Measurements from ENCODE around the gene PRTN3. TPM values are rescaled to one million over a fixed set of nuclear protein-coding genes. Genes with fewer than 3 reads are reported as not detected.
"Not testable (repeated sequence)": the region's sequence is repeated elsewhere in the genome, so short reads cannot be mapped to it uniquely, and the experiment has no call there.

The PRTN3 gene
- total RNA-seq, 1 donor from 2014 or later = not detected

DNA sequence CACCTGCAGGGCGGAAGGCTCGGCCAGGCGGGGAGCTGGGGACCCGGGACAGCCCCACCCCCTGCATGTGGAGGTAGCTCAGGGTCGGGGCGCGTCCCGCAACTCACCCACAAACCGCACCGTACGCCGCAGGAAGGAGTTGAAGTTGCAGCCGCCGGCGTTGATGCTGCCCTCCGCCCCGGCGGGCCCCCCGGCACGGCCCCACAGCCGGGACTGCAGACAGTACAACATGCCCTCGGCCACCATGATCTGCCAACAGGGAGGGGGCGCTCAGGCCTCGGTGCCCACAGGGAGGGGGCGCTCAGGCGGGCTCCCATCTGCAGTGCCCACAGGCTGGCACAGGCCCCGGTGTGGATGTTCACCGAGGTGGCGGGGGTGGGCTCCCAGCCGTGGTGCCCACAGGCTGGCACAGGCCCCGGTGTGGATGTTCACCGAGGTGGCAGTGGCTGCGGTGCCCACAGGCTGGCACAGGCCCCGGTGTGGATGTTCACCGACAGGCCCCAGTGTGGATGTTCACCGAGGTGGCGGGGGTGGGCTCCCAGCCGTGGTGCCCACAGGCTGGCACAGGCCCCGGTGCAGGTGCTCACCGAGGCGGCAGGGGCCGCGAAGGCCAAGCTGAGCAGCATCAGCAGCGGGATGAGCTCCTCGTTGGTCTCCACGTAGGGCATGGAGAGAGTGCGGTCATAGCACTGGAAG, 25.6 kb upstream of the PRTN3 start:
- DNase-seq (ENCODE audit: low read depth in 2 of 2) = no peak

DNA sequence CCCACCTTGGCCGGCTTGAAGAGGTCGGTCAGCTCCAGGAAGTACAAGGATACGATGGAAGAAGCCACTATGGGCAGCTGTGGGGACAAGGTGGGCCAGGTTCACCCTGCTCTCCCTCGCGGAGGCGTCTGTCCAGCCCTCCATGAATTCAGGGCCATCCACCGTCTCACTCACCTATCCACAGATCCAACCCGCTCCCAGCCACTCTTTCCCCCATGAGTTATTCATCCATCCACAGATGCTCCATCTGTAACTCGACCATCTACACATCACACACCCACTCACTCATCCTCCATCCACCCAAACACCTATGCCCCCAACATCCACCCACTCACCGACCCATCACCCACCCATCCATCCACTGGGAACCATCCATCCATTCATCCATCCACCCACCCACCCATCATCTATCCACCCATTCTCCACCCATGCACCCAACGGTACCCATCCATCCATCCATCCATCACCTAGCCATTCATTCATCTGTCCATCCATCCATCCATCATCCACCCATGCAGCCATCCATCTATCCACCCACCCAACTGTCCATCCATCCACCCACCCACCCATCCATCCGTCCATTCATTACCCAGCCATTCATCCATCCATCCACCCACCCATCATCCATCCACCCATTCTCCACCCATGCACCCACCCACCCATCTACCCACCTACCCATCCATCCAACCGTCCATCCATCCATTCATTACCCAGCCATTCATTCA, 24.9 kb upstream of the PRTN3 start:
- DNase-seq (ENCODE audit: low read depth in 2 of 2) = no peak

DNA sequence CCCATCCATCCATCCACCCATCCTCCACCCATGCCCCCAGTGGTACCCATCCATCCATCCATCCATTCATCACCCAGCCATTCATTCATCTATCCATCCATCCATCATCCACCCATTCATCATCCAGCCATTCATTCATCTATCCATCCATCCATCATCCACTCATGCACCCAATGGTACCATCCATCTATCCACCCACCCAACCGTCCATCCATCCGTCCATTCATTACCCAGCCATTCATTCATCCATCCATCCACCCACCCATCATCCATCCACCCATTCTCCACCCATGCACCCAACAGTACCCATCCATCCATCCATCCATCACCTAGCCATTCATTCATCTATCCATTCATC, 24.3 kb upstream of the PRTN3 start:
- DNase-seq (ENCODE audit: low read depth in 2 of 2) = no peak

DNA sequence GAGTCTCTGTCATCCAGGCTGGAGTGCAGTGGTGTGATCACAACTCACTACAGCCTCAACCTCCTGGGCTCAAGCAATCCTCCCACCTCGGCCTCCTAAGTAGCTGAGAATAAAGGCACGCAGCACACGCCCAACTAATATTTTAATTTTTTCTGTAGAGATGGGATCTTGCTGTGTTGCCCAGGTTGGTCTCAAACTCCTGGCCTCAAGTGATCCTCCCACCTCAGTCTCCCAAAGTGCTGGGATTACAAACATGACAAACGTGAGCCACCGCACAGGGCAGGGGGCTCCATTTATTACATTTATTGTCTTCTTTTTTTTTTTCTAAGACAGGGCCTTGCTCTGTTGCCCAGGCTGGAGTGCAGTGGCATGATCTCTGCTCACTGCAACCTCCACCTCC, 20.6 kb upstream of the PRTN3 start:
- not testable (repeated sequence) for DNase-seq (ENCODE audit: low read depth in 2 of 2)

DNA sequence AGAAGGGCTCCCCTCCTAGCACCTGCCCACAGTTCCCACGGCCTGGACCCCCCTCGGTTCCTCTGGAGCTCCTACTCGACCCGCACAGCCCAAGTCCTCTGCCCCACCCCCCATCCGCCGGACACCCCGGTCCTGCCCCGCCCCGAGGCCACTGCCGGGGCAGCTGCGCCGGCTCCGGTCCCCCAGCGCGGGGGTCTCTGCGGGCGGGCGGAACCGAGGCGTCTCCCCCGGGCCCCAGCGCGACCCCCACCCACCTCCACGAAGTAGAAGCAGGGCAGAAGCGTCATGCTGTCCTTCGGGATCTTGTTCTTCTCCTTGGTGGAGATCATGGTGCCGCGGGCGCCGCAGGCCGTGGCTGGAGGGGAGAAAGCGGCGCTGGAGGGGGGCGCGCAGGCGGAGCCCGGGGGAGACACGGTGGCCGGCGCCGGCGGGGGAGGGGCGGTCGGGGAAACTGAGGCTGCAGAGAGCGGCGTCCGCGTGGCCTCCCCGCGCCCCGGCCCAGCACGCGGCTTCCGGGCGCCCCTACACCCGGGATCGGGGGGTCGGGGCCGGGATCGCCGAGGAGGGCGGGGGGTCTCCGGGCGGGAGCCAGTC, 19.5 kb upstream of the PRTN3 start:
- no peak for DNase-seq (ENCODE audit: low read depth in 2 of 2)

DNA sequence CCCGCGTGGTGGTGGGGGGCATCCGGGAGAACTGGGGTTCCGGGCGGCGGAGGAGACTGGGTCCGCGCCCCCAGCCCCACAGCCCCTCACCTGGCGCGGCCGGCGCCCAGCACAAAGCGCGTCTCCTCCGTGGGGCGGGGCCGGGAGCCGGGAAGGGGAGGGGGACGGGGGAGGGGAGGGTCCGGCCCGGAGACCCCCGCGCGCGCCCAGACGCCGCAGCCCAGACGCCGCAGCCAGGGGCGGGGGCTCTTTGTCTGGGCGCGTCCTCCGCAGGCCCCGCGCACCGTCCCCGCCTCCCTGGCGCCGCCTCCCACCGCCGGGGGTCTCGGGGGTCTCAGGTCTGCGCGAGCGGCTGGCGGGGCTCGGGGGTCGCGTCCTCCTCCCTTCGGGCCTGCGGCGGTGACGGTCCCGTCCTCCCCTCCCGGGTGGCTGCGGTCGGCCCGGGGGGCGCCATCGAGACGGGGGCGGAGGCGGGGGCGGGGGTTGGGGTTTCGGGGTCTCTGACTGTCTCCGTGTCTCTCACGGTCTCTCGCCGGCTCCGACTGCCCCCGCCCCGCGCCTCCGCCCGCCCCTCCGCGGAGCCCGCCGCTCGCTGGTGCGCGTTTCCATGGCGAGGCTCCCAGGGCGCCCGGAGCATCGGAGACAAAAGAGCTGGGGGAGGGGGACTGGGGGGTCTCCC, 18.8 kb upstream of the PRTN3 start, which contains the start of gene PLPPR3:
Gene PLPPR3 (minus strand): TSS at position 131 of the 679 bp plus-strand sequence. CDS start 396 bp downstream, outside the sequence.
- no peak for DNase-seq (ENCODE audit: low read depth in 2 of 2)

DNA sequence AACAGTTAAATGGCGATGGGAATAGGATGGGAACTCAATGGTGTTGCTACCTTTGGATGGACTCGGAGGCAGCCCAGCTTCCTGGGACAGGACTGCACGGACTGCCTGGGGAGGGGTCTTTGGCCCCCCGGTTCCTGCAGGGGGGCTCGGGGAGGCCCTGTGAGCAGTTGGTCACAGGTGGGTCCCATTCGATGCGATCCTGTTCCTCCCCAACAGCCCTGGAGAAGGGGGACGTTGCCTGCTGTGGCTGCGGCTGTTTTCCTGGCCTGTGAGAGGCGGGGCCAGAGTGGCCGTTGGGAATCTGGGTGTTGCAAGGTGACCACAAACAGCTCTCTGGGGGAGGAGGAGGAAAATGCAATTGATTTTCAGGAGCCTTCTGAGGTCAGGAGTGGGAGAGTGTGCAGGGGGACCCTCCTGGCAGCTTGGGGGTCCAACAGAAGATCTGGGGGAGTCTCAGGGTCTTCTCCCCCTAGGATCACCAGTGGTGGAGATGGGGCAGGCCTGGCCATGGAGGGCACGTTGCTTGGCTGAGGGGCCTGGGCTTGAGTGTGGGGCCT, 17.2 kb upstream of the PRTN3 start:
- DNase-seq (ENCODE audit: low read depth in 2 of 2) = no peak

DNA sequence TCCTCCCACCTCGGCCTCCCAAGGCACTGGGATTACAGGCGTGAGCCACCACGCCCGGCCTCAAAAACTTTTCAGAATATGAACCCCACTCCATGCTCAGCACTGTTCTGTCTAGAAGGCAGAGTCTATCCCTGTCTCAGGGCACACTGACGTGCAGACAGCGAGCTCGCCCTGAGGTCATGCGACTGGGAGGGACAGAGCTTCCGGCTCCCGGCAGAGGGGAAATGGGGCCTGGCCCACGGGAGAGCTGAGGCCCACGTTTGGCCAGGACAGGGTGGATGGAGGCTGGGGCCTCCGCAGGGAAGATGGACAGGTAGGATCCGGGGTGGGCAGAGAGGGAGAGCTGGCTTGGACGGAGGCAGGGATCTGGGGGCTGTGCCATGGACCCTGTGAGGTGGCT, 15.9 kb upstream of the PRTN3 start:
- DNase-seq (ENCODE audit: low read depth in 2 of 2) = no peak

DNA sequence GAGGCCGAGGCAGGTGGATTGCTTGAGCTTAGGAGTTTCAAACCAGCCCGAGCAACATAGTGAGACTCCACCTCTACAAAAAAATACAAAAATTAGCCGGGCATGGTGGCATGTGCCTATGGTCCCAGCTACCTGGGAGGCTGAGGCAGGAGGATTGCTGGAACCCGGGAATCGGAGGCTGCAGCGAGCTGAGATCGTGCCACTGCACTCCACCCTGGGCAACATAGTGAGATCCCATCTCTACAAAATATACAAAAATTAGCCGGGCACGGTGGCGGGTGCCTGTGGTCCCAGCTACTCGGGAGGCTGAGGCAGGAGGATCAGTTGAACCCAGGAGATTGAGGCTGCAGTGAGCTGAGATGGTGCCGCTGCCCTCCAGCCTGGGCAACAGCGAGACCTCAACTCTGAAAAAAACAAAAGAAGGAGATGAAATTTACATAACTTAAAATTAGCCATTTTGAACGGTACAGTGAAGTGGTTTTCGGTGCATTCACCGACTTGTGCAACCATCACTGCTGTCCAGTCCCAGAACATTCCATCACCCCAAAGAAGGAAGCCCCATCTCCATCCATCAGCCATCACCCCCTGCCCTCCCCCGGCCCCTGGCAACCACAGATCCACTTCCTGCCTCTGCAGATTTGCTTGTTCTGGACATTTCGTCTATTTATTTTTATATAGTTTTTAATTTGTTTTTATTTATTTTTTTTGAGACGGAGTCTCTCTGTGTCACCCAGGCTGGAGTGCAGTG, 14.7 kb upstream of the PRTN3 start:
- DNase-seq (ENCODE audit: low read depth in 2 of 2) = no peak

DNA sequence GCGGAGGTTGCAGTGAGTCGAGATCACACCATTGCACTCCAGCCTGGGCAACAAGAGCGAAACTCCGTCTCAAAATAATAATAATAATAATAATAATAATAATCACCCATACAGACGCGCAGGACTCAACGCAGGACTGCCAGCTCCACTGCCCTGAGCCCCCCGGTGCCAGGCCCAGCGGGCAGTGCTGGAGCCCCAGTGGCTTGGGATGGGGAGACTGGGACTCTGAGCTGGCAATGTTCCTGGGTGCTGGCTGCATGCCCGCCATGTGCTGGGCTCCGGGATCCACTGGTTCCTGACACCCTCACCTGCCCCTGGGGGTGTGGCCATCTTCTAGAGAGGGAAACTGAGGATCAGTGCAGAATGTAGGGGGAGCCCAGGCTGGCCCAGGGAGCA, 13.5 kb upstream of the PRTN3 start:
- DNase-seq (ENCODE audit: low read depth in 2 of 2) = no peak

DNA sequence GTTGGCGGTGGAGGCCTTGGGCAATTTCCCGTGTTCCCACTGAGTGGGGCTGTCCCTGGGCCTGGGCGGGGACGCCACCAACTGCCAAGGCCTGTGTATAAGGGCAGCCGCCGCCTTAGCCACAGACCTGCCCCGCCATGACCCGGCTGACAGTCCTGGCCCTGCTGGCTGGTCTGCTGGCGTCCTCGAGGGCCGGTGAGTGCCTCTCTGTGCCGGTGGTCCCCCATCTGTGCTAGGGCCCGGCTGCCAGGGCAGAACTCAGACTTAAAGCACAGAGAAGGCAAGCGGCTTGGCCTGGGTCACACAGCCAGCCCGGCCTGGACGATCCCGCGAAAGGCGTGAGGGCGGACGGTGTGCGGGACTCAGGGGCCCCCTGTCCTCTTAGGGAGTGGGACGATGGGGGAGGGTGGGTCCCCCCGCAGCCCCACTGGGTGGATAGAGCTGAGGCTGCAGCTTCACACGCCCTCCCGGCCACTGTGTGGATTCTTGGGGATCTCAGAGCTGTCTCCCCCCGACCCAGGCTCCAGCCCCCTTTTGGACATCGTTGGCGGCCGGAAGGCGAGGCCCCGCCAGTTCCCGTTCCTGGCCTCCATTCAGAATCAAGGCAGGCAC, 13.0 kb upstream of the PRTN3 start, which contains the start of gene AZU1:
Gene AZU1 (plus strand): TSS at position 128 of the 612 bp plus-strand sequence. CDS start 10 bp downstream, at position 138.
- DNase-seq (ENCODE audit: low read depth in 2 of 2) = no peak

DNA sequence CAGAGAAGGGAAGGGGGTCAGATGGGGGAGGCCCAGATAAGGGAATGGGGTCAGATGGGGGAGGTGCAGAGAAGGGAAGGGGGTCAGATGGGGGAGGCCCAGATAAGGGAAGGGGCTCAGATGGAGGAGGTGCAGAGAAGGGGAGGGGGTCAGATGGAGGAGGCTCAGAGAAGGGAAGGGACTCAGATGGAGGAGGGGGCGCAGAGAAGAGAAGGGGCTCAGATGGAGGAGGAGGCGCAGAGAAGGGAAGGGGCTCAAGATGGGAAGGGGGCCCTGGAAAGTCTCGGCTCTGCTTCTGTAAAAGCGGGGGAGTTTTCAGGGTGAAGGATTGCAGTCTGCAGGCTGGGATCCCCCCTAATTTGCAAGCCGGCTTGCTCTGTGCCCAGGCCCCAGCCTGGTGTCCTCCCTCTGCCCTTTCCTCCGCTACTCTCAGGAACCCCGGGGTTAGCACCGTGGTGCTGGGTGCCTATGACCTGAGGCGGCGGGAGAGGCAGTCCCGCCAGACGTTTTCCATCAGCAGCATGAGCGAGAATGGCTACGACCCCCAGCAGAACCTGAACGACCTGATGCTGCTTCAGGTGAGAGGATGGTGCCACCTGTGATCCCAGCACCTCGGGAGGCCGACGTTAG, 11.6 kb upstream of the PRTN3 start:
- DNase-seq (ENCODE audit: low read depth in 2 of 2) = no peak

DNA sequence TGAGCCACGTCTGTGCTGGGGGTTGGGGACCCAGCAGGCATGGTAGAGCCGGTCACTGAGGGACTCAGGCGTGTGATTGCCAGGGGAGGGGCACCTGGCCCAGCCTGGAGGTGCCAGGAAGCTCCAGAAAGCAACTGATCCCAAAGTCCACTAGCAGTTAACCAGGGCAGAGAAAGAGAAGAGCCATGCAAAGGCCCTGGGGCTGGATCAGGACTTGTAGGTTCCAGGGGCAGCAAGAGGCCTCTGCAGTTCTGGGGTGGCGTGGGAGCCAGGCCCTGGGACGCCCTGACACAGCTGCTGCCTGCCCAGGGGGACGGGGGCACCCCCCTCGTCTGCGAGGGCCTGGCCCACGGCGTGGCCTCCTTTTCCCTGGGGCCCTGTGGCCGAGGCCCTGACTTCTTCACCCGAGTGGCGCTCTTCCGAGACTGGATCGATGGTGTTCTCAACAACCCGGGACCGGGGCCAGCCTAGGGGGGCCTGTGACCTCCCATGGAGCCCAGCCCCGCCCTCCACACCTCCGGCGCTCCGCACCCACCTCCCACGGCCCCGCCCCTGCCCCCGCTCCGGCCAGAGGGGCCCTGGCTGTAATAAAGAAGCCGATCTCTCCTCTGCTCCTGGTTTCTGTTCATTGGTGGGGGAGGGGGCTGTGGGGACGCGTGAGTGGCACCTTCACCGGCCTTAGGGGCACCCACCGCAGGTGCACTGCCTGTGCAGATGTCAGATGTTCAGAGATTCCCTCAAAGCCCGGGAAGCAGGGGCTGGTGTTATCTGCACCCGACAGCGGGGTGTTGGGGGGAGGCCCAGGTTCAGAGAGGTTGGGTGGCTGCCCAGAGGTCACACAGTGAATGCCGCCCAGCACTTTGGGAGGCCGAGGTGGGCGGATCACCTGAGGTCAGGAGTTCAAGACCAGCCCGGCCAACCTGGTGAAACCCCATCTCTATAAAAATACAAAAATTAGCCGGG, 9.1 kb upstream of the PRTN3 start:
- no peak for DNase-seq (ENCODE audit: low read depth in 2 of 2)

DNA sequence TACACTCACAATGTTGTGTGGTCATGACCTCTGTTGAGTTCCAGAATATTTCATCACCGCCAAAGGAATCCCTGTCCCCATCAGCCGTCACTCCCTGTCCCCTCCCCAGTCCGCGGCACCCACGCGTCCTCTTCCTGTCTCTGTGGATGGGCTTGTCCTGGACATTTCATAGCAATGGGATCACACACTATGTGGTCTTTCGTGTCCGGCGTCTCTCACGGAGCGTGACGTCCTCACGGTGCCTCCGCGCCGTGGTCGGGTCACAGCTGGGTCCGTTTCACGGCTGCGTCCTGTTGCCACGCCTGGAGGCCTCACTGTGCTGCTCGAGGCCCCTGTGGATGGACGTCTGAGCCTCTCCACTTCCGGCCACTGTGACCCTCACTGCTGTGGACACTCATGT, 6.6 kb upstream of the PRTN3 start:
- no peak for DNase-seq (ENCODE audit: low read depth in 2 of 2)

DNA sequence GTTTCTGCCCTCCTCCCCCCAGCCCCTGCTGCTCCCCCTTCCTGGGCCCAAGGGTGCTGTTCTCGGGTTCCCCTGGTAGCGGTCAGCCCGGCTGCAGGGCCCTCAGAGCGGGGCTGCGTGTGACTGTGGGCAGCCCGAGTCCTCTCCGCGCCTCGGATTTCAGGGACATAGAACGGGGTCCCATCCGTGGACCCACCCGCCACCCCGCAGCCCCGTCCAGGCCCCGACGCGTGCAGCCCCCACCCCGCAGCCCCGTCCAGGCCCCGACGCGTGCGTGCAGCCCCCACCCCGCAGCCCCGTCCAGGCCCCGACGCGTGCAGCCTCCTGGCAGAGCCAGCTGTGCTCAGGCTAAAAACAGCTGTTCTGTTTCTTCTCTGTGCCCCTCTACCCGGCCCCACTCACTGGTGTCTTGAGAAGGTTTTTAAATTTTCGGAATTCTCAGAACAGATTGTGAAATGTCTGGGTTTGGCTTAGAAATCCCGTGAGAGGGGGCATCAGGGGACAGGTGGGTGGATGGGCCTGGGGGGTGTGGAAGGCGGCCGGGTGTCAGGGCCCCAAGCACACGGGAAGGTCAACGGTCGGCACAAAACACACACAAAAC, 5.5 kb upstream of the PRTN3 start:
- no peak for DNase-seq (ENCODE audit: low read depth in 2 of 2)

DNA sequence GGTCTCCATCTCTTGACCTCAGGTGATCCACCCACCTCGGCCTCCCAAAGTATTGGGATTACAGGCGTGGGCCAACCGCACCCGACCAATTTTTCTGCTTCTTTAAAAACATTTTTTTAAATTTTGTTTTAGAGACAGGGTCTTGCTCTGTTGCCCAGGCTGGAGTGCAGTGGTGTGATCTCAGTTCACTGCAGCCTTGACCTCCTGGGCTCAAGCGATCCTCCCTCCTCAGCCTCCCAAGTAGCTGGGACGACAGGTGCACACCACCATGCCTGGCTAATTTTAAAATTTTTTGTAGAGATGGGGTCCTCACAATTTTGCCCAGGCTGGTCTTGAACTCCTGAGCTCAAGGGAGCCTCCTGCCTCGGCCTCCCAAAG, 2.0 kb downstream of the PRTN3 start:
- not testable (repeated sequence) for DNase-seq (ENCODE audit: low read depth in 2 of 2)

DNA sequence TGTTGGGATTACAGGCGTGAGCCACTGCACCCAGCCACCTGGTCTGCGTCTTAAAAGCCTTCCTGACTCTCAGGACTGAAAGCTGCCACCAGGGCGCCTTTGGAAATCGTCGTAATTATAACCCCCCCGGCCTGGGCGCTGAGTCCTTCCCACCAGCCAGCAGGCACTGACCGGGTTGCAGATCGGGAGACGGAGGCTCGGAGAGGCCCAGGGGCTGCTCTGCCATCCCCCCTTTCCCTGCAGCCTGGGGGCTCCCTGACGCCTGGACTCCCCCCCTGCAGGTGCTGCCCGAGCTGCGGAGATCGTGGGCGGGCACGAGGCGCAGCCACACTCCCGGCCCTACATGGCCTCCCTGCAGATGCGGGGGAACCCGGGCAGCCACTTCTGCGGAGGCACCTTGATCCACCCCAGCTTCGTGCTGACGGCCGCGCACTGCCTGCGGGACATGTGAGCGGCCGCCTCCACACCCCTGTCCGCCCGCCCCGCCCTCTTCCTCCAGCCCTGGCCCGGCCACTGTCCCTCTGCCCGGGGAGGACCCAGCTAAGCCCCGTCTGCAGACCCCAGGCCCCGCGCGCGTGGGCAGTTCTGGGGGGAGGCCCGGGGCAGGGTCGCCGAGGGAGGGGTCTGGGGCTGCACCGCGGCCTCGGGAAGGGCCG, 2.5 kb downstream of the PRTN3 start:
- no peak for DNase-seq (ENCODE audit: low read depth in 2 of 2)
